GM19397 (cell line): Measurements from ENCODE around the gene RBM15B.

ENCODE experiments used
- ATAC-seq: cut with Tn5 transposase; IDR thresholded peaks from one replicate; pipeline ENCODE4 v1.9.1; 2021; ENCODE audit warnings: mild to moderate bottlenecking, moderate library complexity; ENCODE audit not compliant: unreplicated experiment

Gene RBM15B

DNA sequence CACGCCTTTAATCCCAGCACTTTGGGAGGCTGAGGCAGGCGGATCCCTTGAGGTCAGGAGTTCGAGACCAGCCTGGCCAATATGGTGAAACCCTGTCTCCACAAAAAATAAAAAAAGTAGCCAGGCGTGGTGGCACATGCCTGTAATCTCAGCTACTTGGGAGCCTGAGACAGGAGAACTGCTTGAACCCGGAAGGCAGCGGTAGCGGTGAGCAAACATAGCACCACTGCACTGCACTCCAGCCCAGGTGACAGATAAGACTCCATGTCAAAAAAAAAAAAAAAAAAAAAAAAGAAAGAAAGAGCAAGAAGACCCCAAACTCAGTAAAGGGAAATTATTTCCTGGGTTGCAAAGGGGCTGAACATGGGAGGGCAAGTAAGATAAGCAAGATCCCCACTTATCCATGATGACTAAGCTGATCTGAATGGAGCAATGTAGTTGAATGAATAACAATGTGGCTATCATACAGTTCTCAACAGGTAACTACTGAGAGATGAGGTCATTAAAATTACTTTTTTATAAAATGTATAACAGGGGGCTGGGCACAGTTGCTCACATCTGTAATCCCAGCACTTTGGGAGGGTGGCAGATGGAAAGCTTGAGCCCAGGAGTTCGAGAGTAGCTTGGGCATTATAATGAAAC, 46.0 kb downstream of the RBM15B start:
- ATAC-seq = no peak

- no peak for ATAC-seq
These were observed 50.4 kb downstream of the RBM15B start for GRCh38 chr3:51441282-51442030.

GRCh38 chr3:51445544-51446280, 54.6 kb downstream of the RBM15B start:
- no peak for ATAC-seq
